Measurements from ENCODE around the gene SELPLG.
A peak's percentile ranks its signal among the peaks of the same experiment; 100 is the strongest.
"Not testable (repeated sequence)": the region's sequence is repeated elsewhere in the genome, so short reads cannot be mapped to it uniquely, and the experiment has no call there.

The SELPLG gene

GRCh38 chr12:108633534-108634248 is at the start of gene SELPLG:
TSS of gene SELPLG (minus strand) at chr12:108633894. CDS start at chr12:108624307, 9,587 bp downstream.
- DNase-seq (ENCODE audit: low read depth) = peak; percentile 74

DNA sequence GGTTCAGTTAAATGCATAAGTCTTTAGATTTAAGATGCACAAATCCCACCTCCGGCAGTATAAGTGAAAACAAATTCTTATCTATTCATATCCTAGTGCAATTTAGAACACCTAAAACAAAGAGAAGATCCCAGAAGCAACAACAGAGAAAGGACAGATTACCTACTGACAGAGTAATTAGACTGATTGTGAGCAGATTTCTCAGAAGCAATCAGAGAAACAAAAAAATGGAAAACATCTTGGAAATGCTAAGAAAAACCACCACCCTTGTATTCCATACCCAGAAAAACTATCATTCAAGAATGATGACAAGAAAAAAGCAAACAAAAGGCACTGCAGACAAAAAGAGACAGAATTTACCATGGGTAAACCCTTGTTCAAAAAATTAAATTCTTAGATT is 47.6 kb upstream of the SELPLG start:
- no peak for DNase-seq (ENCODE audit: low read depth)

GRCh38 chr12:108679106-108679681 is 45.5 kb upstream of the SELPLG start:
- no peak for DNase-seq (ENCODE audit: low read depth)

DNA sequence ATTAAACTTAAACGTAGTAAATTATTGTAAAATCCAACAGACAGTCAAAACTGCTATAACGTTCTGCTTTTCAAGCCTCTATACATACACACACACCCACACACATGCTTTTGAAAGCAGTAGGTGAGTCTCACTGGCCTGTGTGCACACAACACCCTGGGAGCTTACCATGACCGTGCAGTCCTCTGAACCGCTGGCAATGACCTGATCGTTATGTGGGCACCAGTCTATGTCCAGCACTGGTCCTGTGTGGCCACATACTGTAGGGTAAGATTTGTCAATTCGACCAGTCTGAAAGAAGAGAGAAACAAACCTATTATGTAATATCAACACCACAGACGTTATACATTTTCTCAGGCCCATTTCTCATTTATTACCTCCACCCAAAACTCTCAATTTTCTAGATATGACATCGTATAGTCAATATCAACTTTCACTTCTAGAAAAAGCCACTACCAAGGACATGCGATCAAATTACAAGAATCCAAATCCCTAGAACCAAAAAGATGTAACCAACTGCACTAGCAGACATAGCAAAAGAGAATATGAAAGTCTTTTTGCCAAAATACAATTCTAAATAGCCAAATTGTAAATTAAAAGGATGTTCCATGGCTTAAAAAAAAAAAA is 44.5 kb upstream of the SELPLG start:
- no peak for DNase-seq (ENCODE audit: low read depth)

DNA sequence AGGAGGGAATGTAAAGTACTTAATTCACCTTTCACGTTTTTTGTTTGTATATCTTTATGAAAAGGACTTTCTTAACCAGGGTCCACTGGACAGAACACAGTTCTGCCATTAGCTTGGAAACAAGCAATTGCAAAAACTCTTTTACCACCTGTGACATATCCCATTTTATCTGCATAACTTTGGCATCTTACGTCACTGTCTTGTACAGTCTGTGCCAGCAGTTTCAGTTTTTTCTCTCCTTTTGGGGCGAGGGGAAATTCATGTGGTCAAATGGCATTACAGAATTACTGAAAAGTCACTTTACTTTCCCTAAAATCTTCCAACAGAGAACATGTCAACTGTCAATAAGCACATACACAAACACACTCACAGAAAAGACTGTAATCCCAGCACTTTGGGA is 43.7 kb upstream of the SELPLG start:
- DNase-seq (ENCODE audit: low read depth) = no peak

DNA sequence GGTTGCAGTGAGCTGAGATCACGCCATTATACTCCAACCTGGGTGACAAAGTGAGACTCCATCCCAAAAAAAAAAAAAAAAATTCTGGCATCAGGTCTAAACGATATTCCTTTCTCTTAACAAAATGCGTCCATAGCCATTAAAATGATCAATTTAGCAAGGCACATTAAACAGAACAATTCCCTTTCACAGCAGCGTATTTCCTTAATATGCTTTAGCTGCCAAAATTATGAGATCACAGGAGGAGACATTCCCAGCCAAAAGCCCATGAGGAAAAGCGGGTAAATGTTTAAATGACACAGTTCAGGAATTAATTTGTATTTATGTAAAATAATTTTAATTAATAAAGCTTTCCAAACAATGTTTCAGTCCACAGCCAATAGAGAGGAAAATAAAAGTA is 43.0 kb upstream of the SELPLG start:
- DNase-seq (ENCODE audit: low read depth) = no peak

GRCh38 chr12:108675792-108676191 is 42.1 kb upstream of the SELPLG start:
- no peak for DNase-seq (ENCODE audit: low read depth)

- DNase-seq (ENCODE audit: low read depth) = no peak
Observed at GRCh38 chr12:108672054-108672453, 38.4 kb upstream of the SELPLG start.

DNA sequence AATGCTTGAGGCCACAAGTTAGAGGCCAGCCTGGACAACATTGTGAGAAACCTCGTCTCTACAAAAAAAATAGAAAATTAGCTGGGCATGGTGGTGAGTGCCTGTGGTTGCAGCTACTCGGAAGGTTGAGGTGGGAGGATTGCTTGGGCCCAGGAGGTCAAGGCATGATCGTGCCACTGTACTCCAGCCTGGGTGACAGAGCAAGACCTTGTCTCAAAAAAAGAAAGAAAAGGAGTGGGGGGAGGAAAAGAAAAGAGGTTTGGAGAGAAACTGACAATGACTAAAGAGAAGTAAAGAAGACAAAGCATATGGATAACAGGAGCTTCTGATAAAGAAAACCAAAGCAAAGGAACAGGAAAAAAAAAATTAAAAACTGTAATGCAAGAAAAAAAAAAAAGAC is 37.4 kb upstream of the SELPLG start:
- DNase-seq (ENCODE audit: low read depth) = no peak

- no peak for DNase-seq (ENCODE audit: low read depth)
Observed at GRCh38 chr12:108670066-108670631, 36.5 kb upstream of the SELPLG start.

- no peak for DNase-seq (ENCODE audit: low read depth)
Observed at GRCh38 chr12:108668542-108668941, 34.8 kb upstream of the SELPLG start.

GRCh38 chr12:108668063-108668462 is 34.4 kb upstream of the SELPLG start:
- DNase-seq (ENCODE audit: low read depth) = no peak

DNA sequence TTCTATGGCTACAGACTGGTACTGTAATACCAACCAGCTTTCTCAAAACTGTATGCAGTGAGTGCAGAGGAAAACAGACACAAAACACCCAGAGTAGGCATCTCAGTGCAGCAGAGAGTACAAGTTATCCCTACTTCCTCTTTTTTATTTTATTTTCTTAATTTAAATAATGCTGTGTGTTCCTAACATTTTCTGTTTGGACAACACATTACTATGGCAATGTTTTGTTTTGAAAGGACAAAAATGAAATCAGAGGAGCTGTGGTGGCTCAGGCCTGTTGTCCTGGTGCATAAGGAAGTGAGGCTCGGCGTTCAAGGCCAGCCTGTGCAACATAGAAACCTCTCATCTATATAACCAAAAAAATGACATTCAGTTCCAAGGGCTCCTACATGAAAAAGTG is 33.7 kb upstream of the SELPLG start:
- DNase-seq (ENCODE audit: low read depth) = no peak

DNA sequence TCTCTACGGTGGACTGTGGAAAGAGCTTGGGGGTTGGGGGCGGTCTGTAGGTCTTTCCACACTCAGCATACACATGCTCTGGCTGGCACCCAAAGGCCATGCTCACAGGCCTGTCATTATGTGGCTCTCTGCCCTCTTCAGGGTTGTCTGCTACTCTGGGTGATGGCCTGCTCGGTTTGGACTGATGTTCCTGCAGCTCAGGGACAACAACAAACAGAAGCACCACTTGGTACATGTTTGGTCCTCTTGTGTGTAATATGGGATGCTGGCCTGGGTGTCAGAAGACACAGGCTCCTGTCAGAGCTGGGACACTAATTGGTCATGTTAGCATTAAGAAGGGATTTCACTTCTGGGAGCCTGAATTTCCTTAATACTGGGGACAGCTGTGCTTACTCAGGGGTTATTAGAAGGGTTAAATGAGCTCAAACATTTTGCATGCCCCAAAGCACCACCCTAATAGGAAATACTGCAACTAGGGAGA is 32.7 kb upstream of the SELPLG start:
- no peak for DNase-seq (ENCODE audit: low read depth)

GRCh38 chr12:108665608-108666202 is 32.0 kb upstream of the SELPLG start:
- no peak for DNase-seq (ENCODE audit: low read depth)

- peak; percentile 67 for DNase-seq (ENCODE audit: low read depth)
Observed at GRCh38 chr12:108664338-108665258, 30.9 kb upstream of the SELPLG start.

GRCh38 chr12:108663324-108664015 is 29.8 kb upstream of the SELPLG start:
- no peak for DNase-seq (ENCODE audit: low read depth)

DNA sequence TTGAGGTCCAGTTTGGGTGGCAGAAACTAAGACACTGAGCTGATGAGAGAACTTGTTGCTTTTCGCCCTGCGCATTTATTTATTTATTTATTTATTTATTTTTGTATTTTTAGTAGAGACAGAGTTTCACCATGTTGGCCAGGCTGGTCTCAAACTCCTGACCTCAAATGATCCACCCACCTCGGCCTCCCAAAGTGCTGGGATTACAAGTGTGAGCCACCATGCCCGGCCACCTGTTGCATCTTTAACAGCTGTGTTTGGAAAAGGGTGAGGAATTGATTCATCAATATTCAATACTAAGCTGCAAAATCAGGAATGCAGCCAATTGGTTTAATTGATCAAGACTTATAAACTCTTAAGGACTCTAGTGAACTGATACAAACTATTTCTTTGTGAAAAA is 24.4 kb upstream of the SELPLG start:
- DNase-seq (ENCODE audit: low read depth) = not testable (repeated sequence)

GRCh38 chr12:108657130-108657745 is 23.5 kb upstream of the SELPLG start:
- DNase-seq (ENCODE audit: low read depth) = no peak

- not testable (repeated sequence) for DNase-seq (ENCODE audit: low read depth)
Observed at GRCh38 chr12:108656247-108656646, 22.6 kb upstream of the SELPLG start.
